Esophagus squamous epithelium (tissue), 5 donors: Measurements from ENCODE around the gene VEGFB. TPM values are rescaled to one million over a fixed set of nuclear protein-coding genes. Genes with fewer than 3 reads are reported as not detected.
A peak's percentile ranks its signal among the peaks of the same experiment; 100 is the strongest.

Source experiments
- DNase-seq: peaks from one replicate; lab custom pipeline; 2025; lab: John Stamatoyannopoulos, UW
- H3K27ac ChIP-seq, 4 donors: fragments of 200-600 bp; sonication (generic); one replicate each; pipeline ENCODE4 v1.5.1; 2016 to 2019; ENCODE audit warnings: mild to moderate bottlenecking in 1 of 4
- H3K27me3 ChIP-seq, 4 donors: fragments of 200-600 bp; sonication (generic); 1 replicate in 3 of 4; 2 replicates in 1 of 4; pipeline versions ENCODE4 v1.5.1 to v1.6.0; 2017 to 2021; ENCODE audit warnings: antibody characterized with exemption in 1 of 4
- H3K36me3 ChIP-seq, 3 donors: fragments of 200-600 bp; sonication (generic); one replicate each; pipeline ENCODE4 v1.5.1; 2016 to 2019
- H3K4me1 ChIP-seq, 3 donors: fragments of 200-600 bp; sonication (generic); one replicate each; pipeline ENCODE4 v1.5.1; 2017 to 2019
- H3K4me3 ChIP-seq, 4 donors: fragments of 200-600 bp; sonication (generic); 1 replicate in 3 of 4; 2 replicates in 1 of 4; pipeline ENCODE4 v1.5.1; 2016 to 2019; ENCODE audit warnings: mild to moderate bottlenecking in 2 of 4, moderate library complexity in 1 of 4
- H3K9me3 ChIP-seq, 3 donors: fragments of 200-600 bp; sonication (generic); one replicate each; pipeline ENCODE4 v1.5.1; 2016 to 2019
- POLR2A ChIP-seq, 4 donors: fragments of 450-650 bp; IDR thresholded peaks; one replicate each; pipeline ENCODE4 v1.6.1; 2017; ENCODE audit warnings: antibody characterized with exemption in 4 of 4, mild to moderate bottlenecking in 4 of 4, moderate library complexity in 3 of 4
- WGBS, 2 donors: methylation state at CpG; one replicate each; pipeline ENCODE4 v1.1.5; 2018; 5-methylcytosine and 5-hydroxymethylcytosine counted together
- intact Hi-C: fragments of 100-400 bp; cut with DNase I; formaldehyde crosslinking; loops from one replicate; pipeline ENCODE4 v1.15.0; 2022
- total RNA-seq, 4 donors: library from RNA; depleted of rRNA; stranded (reverse); fragments of >200 nt; gene quantifications; one replicate each; pipeline ENCODE4 v1.1.0, GENCODE V29; 2016
- TF ChIP-seq, protein P1 (sequence below), 6 experiments: fragments of 450-650 bp in 4 of 6; fragments of 200-600 bp in 2 of 6; sonication (generic) in 2 of 6; IDR thresholded peaks; one replicate each; pipeline ENCODE4 v1.5.1; 2016 to 2019; ENCODE audit warnings: antibody characterized with exemption in 6 of 6, mild to moderate bottlenecking in 4 of 6, moderate library complexity in 4 of 6
- donor health status: DM: yes; HTN: yes; CAD: no.

VEGFB gene
- total RNA-seq, 4 donors from 2014 or later: 18.0 to 50.5 (median 30.9) TPM

GRCh38 chr11:64284048-64284961, 49.9 kb downstream of the VEGFB start, which contains the start of gene BAD:
BAD (minus strand) TSS chr11:64284665; CDS start chr11:64284368, 297 bp downstream.
- H3K4me1 ChIP-seq: peaks cover 24 to 56% (median 28%) of the 10 kb centered on the region in 3 donors
- no peaks in the 10 kb centered on the region for H3K27me3 ChIP-seq
- intact Hi-C loops: no loop called here
- H3K4me3 ChIP-seq: peak within 1 kb of the TSS; percentile 81 to 89 (median 88)
- DNase-seq: peak; percentile 65
- no peaks in the 10 kb centered on the region for H3K9me3 ChIP-seq
- 3 to 7% methylated on average over 4 to 13 of the region's 44 CpGs for WGBS, 2 donors
- H3K27ac ChIP-seq: peak within 1 kb of the TSS; percentile 94 to 99 (median 97)
- TF ChIP-seq POLR2A (IDR thresholded peaks at IDR 0.05): peak in 3 of 4 donors; percentile 43 to 78 (median 76)
- TF ChIP-seq, protein P1, sequence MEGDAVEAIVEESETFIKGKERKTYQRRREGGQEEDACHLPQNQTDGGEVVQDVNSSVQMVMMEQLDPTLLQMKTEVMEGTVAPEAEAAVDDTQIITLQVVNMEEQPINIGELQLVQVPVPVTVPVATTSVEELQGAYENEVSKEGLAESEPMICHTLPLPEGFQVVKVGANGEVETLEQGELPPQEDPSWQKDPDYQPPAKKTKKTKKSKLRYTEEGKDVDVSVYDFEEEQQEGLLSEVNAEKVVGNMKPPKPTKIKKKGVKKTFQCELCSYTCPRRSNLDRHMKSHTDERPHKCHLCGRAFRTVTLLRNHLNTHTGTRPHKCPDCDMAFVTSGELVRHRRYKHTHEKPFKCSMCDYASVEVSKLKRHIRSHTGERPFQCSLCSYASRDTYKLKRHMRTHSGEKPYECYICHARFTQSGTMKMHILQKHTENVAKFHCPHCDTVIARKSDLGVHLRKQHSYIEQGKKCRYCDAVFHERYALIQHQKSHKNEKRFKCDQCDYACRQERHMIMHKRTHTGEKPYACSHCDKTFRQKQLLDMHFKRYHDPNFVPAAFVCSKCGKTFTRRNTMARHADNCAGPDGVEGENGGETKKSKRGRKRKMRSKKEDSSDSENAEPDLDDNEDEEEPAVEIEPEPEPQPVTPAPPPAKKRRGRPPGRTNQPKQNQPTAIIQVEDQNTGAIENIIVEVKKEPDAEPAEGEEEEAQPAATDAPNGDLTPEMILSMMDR (IDR thresholded peaks at IDR 0.05): no peak
- H3K36me3 ChIP-seq: peaks cover 0 to 36% (median 4%) of the 10 kb centered on the region in 3 donors

GRCh38 chr11:64284962-64285884, 50.8 kb downstream of the VEGFB start, which contains the start of gene GPR137:
GPR137 (plus strand) TSS chr11:64285848; CDS start chr11:64286525, 677 bp downstream.
- Histone ChIP-seq H3K27me3 (peaks cover 0 to 4% (median 0%) of the 10 kb centered on the region in 4 donors), H3K4me1 (peaks cover 24 to 56% (median 28%) of the 10 kb centered on the region in 3 donors), H3K27ac (peak within 1 kb of the TSS; percentile 94 to 99 (median 97)), H3K36me3 (peaks cover 0 to 30% (median 4%) of the 10 kb centered on the region in 3 donors), H3K9me3 (no peaks in the 10 kb centered on the region), H3K4me3 (peak within 1 kb of the TSS; percentile 81 to 89 (median 88))
- intact Hi-C loops: no loop called here
- WGBS, 2 donors: no CpG with 5 or more reads among the region's 102 CpGs
- TF ChIP-seq, protein P1 (IDR thresholded peaks at IDR 0.05): peak in 1 of 6 experiments; percentile 6
- TF ChIP-seq POLR2A (IDR thresholded peaks at IDR 0.05): peak in 2 of 4 donors; percentile 41 to 48
- DNase-seq: peak; percentile 50

DNA sequence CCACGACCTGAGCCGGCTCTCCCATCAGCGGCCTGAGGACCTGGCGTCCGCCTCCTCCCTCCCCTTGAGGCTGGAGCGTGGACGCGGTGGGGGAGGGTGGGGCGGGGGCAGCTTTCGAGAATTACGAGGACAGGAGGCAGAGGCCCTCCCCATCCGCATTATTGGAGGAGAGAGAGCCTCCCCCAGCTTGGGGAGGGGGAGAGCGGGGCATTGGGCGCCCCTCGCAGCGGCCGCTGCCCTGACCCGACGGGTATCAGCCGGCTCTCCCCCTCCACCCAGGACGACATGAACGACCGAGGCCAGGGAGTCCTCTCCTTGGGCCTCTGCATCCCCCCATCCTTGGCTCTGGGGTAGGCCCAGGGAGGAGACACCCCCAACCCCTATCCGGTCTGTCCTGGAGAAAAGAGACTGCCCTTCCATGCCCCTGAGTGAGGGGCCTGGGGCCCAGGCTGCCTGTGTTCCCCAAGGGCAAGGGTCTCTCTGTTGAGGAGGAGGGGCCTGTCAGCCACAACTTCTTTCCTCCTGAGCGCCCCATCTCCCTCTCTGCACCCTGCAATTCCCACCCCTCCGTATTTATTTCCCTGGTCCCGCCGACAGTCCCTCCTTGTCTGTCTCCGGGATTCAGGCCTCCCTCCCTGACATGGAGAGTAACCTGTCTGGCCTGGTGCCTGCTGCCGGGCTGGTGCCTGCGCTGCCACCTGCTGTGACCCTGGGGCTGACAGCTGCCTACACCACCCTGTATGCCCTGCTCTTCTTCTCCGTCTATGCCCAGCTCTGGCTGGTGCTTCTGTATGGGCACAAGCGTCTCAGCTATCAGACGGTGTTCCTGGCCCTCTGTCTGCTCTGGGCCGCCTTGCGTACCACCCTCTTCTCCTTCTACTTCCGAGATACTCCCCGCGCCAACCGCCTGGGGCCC, 51.8 kb downstream of the VEGFB start:
- Histone ChIP-seq H3K27me3 (peaks cover 0 to 13% (median 1%) of the 10 kb centered on the region in 4 donors), H3K4me3 (peak overlapping the region; percentile 81 to 89 (median 88)), H3K27ac (peak overlapping the region; percentile 94 to 99 (median 97)), H3K36me3 (peaks cover 0 to 22% (median 4%) of the 10 kb centered on the region in 3 donors), H3K9me3 (no peaks in the 10 kb centered on the region), H3K4me1 (peaks cover 26 to 58% (median 31%) of the 10 kb centered on the region in 3 donors)
- no peak for DNase-seq
- intact Hi-C loops: no loop called here
- TF ChIP-seq POLR2A (IDR thresholded peaks at IDR 0.05): peak in 1 of 4 donors; percentile 12
- TF ChIP-seq, protein P1 (IDR thresholded peaks at IDR 0.05): no peak
- WGBS, 2 donors: 47 to 52% methylated on average over 10 to 16 of the region's 40 CpGs

GRCh38 chr11:64286801-64287159, 52.4 kb downstream of the VEGFB start:
- peak overlapping the region in 1 of 4 donors; percentile 89 for H3K4me3 ChIP-seq
- intact Hi-C loops: no loop called here
- no peaks in the 10 kb centered on the region for H3K9me3 ChIP-seq
- H3K27ac ChIP-seq: peak overlapping the region in 1 of 4 donors; percentile 96
- no peak for TF ChIP-seq POLR2A (IDR thresholded peaks at IDR 0.05)
- TF ChIP-seq, protein P1 (IDR thresholded peaks at IDR 0.05): no peak
- DNase-seq: no peak
- peaks cover 0 to 17% (median 4%) of the 10 kb centered on the region in 3 donors for H3K36me3 ChIP-seq
- peaks cover 0 to 20% (median 4%) of the 10 kb centered on the region in 4 donors for H3K27me3 ChIP-seq
- peaks cover 32 to 58% (median 33%) of the 10 kb centered on the region in 3 donors for H3K4me1 ChIP-seq
- 90 to 100% methylated on average over 2 to 3 of the region's 9 CpGs for WGBS, 2 donors
